HepG2 (cell line): ENCODE measurements around the gene MYPN. TPM values are rescaled to one million over a fixed set of nuclear protein-coding genes. Genes with fewer than 3 reads are reported as not detected.

Source experiments
- BRF2 ChIP-seq: sonication (generic); formaldehyde crosslinking; IDR thresholded peaks from 2 replicates; pipeline ENCODE4 v1.8.1; 2022; ENCODE audit warnings: mild to moderate bottlenecking, missing genetic modification reagents
- DRAP1 ChIP-seq: IDR thresholded peaks from 2 replicates; pipeline ENCODE4 v1.6.1; 2016; ENCODE audit warnings: missing genetic modification reagents, missing compliant biosample characterization
- GABPB1 ChIP-seq: IDR thresholded peaks from 2 replicates; pipeline ENCODE4 v1.6.1; 2016; ENCODE audit warnings: mild to moderate bottlenecking, missing genetic modification reagents, moderate library complexity, missing compliant biosample characterization
- HMG20B ChIP-seq: conservative IDR thresholded peaks from 2 replicates; pipeline ENCODE4 v1.6.1; 2016; ENCODE audit warnings: missing genetic modification reagents, missing compliant biosample characterization
- HNRNPH1 ChIP-seq: fragments of 200-400 bp; formaldehyde crosslinking; optimal IDR thresholded peaks from 2 replicates; pipeline ENCODE3; 2017; ENCODE audit warnings: mild to moderate bottlenecking, low read depth, low read length
- HOXA5 ChIP-seq: sonication (generic); formaldehyde crosslinking; IDR thresholded peaks from 2 replicates; pipeline ENCODE4 v1.4.0; 2020; ENCODE audit warnings: missing genetic modification reagents
- ISL2 ChIP-seq: sonication (generic); formaldehyde crosslinking; IDR thresholded peaks from 2 replicates; pipeline ENCODE4 v1.5.0; 2020; ENCODE audit warnings: missing genetic modification reagents
- JARID2 ChIP-seq: sonication (generic); formaldehyde crosslinking; IDR thresholded peaks from 2 replicates; pipeline ENCODE4 v1.8.1; 2023; ENCODE audit warnings: missing genetic modification reagents, inconsistent platforms; ENCODE audit not compliant: insufficient replicate concordance
- JUND ChIP-seq: sonication (generic); formaldehyde crosslinking; IDR thresholded peaks from 2 replicates; pipeline ENCODE4 v1.8.0; 2022; ENCODE audit warnings: mild to moderate bottlenecking, missing genetic modification reagents
- MEIS2 ChIP-seq: sonication (generic); formaldehyde crosslinking; IDR thresholded peaks from 2 replicates; pipeline ENCODE4 v1.9.0; 2021; ENCODE audit warnings: mild to moderate bottlenecking, missing genetic modification reagents
- SALL1 ChIP-seq: sonication (generic); formaldehyde crosslinking; IDR thresholded peaks from 2 replicates; pipeline ENCODE4 v1.8.0; 2022; ENCODE audit warnings: mild to moderate bottlenecking, missing genetic modification reagents
- SNAPC2 ChIP-seq: sonication (generic); formaldehyde crosslinking; IDR thresholded peaks from 2 replicates; pipeline ENCODE4 v1.8.1; 2022; ENCODE audit warnings: mild to moderate bottlenecking, missing genetic modification reagents
- UBTF ChIP-seq: sonication (generic); formaldehyde crosslinking; IDR thresholded peaks from 2 replicates; pipeline ENCODE4 v1.4.0; 2020; ENCODE audit warnings: mild to moderate bottlenecking, missing genetic modification reagents
- YEATS4 ChIP-seq: sonication (generic); formaldehyde crosslinking; IDR thresholded peaks from 2 replicates; pipeline ENCODE4 v1.4.0; 2020; ENCODE audit warnings: missing genetic modification reagents, borderline replicate concordance
- ZBTB38 ChIP-seq: sonication (generic); formaldehyde crosslinking; IDR thresholded peaks from 2 replicates; pipeline ENCODE4 v1.5.1; 2020; ENCODE audit warnings: mild to moderate bottlenecking, missing genetic modification reagents
- ZNF274 ChIP-seq: sonication (generic); formaldehyde crosslinking; IDR thresholded peaks from 2 replicates; pipeline ENCODE4 v1.5.1; 2020; ENCODE audit warnings: mild to moderate bottlenecking, missing genetic modification reagents
- ZNF367 ChIP-seq: sonication (generic); formaldehyde crosslinking; IDR thresholded peaks from 2 replicates; pipeline ENCODE4 v1.4.0; 2020; ENCODE audit warnings: missing genetic modification reagents, borderline replicate concordance
- ZNF431 ChIP-seq: sonication (generic); formaldehyde crosslinking; IDR thresholded peaks from 2 replicates; pipeline ENCODE4 v1.9.0; 2022; ENCODE audit warnings: missing genetic modification reagents, low read depth, mild to moderate bottlenecking, borderline replicate concordance
- ZNF441 ChIP-seq: sonication (generic); formaldehyde crosslinking; IDR thresholded peaks from 2 replicates; pipeline ENCODE4 v1.7.0; 2021; ENCODE audit warnings: missing genetic modification reagents, borderline replicate concordance
- ZNF549 ChIP-seq: sonication (generic); formaldehyde crosslinking; IDR thresholded peaks from 2 replicates; pipeline ENCODE4 v1.5.0; 2020; ENCODE audit warnings: missing genetic modification reagents
- ZNF569 ChIP-seq: sonication (generic); formaldehyde crosslinking; IDR thresholded peaks from 2 replicates; pipeline ENCODE4 v1.5.0; 2020; ENCODE audit warnings: mild to moderate bottlenecking, missing genetic modification reagents, moderate library complexity, borderline replicate concordance
- ZNF703 ChIP-seq: sonication (generic); formaldehyde crosslinking; IDR thresholded peaks from 2 replicates; pipeline ENCODE4 v1.5.1; 2020; ENCODE audit warnings: missing genetic modification reagents, mild to moderate bottlenecking, moderate library complexity, borderline replicate concordance
- ZNF737 ChIP-seq: sonication (generic); formaldehyde crosslinking; IDR thresholded peaks from 2 replicates; pipeline ENCODE4 v1.5.0; 2020; ENCODE audit warnings: missing genetic modification reagents, mild to moderate bottlenecking, borderline replicate concordance
- ZNF75D ChIP-seq: sonication (generic); formaldehyde crosslinking; IDR thresholded peaks from 2 replicates; pipeline ENCODE4 v1.8.1; 2023; ENCODE audit warnings: missing genetic modification reagents, mild to moderate bottlenecking, borderline replicate concordance
- polyA plus RNA-seq, 8 experiments: library from polyadenylated mRNA; depleted of rRNA in 3 of 8; stranded (reverse) in 7 of 8; unstranded in 1 of 8; fragments of >200 nt; fragmentation: Illumina TruSeq in 4 of 8; extraction: Trizol in 4 of 8; gene quantifications; 2 replicates each; pipeline versions ENCODE4 v1.2.1 to v1.2.3, GENCODE V29; 2011 to 2016; ENCODE audit warnings: low read depth in 4 of 8, missing spikeins in 1 of 8, mixed read lengths in 1 of 8; ENCODE audit not compliant: insufficient read depth in 1 of 8
- total RNA-seq, 5 experiments: library from RNA; depleted of rRNA; stranded (reverse); fragments of >200 nt; fragmentation: Illumina TruSeq; extraction: Trizol; gene quantifications; 2 replicates each; pipeline ENCODE4 v1.2.3, GENCODE V29; 2016; ENCODE audit warnings: low read depth in 1 of 5

MYPN gene
- total and polyA plus RNA-seq, 2 of the 13 experiments (the other 11 are each of a cell fraction or from before 2014, with no cell fraction given), result not detected

DNA sequence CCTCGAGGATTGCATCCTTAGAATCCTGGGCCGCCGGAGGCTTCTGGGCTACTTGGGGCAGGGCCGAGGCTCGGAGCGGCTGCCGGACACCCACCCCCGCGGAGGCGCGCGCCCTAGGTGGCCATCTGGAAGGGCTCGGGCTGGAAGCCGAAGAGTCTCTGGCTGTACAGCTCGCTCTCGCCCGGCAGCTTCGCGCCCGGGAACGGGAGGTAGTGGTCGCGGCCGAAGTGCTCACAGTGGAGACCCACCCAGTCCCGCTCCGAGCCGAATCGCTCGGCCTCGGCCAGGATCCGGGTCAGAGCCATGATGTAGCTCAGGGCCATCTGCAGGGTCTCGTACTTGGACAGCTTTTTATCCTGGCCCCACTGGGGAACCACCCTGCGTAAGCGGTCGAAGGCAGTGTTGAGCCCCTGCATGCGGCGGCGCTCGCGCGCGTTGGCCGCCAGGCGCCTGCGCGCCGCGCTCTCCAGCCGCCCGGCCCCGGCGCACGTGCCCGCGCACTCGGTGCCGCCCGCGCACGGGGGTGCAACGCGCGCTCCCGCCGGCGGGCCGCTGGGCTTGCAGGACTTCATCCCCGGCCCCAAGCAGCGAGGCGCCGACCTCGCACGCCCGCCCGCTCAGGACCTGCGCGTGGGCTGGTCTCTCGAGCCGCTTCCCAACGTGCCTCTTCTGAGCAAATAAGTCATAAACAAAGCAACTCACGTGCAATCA lies 122.0 kb downstream of the MYPN start (continued):
- TF ChIP-seq HOXA5 (peak; percentile 57; the same call in 1 of the 2 replicates), HNRNPH1 (no peak), JUND (CRISPR knock-in tag) (peak; percentile 49; the same call in 1 of the 2 replicates), HMG20B (CRISPR knock-in tag) (no peak), ZNF569 (CRISPR knock-in tag) (no peak), ZNF75D (CRISPR knock-in tag) (no peak), ZNF367 (CRISPR knock-in tag) (peak; percentile 69; the same call in 1 of the 2 replicates), DRAP1 (CRISPR knock-in tag) (no peak), ISL2 (CRISPR knock-in tag) (peak; percentile 59), UBTF (CRISPR knock-in tag) (peak; percentile 62), YEATS4 (CRISPR knock-in tag) (peak; percentile 70), ZNF737 (CRISPR knock-in tag) (no peak), ZNF431 (CRISPR knock-in tag) (peak; percentile 44; the same call in 1 of the 2 replicates), SALL1 (peak; percentile 81), SNAPC2 (CRISPR knock-in tag) (no peak), GABPB1 (CRISPR knock-in tag) (peak; percentile 40; the same call in 1 of the 2 replicates), ZNF274 (CRISPR knock-in tag) (peak; percentile 74; the same call in 1 of the 2 replicates), ZNF703 (CRISPR knock-in tag) (peak; percentile 39; the same call in 1 of the 2 replicates), ZNF549 (CRISPR knock-in tag) (0 out of 2 replicates have a peak, but pooled peaks have one; percentile 53), ZNF441 (CRISPR knock-in tag) (peak; percentile 53; the same call in 1 of the 2 replicates), JARID2 (no peak), BRF2 (CRISPR knock-in tag) (0 out of 2 replicates have a peak, but pooled peaks have one; percentile 47), ZBTB38 (peak; percentile 71; the same call in 1 of the 2 replicates), MEIS2 (CRISPR knock-in tag) (peak; percentile 77)
